Panc1 (cell line): ENCODE data around the gene SIL1. TPM values are rescaled to one million over a fixed set of nuclear protein-coding genes. Genes with fewer than 3 reads are reported as not detected.

ENCODE experiments used
- ATAC-seq: fragments of 200-7000 bp; cut with Tn5 transposase; 2 replicates; pipeline ENCODE4 v1.9.1; 2020; ENCODE audit warnings: mild to moderate bottlenecking, moderate library complexity
- BruUV-seq: library from RNA; stranded (reverse); fragments of 400-500 nt; replicated peaks from 2 replicates; lab custom pipeline; 2021; lab: Mats Ljungman, UMichigan
- CTCF ChIA-PET: fragments of 300-600 bp; sonication (Branson Sonifier 250); formaldehyde crosslinking; loops from one replicate; lab custom pipeline; 2022; ENCODE audit warnings: antibody characterized with exemption; lab: Charles Lee
- POLR2A ChIA-PET: fragments of 300-600 bp; sonication (Branson Sonifier 250); formaldehyde crosslinking; loops from one replicate; lab custom pipeline; 2022; ENCODE audit warnings: antibody characterized with exemption; lab: Charles Lee
- DNase-seq: peaks from one replicate; pipeline ENCODE4 v3.0.0-alpha.2; 2010; ENCODE audit warnings: low read depth, low spot score
- H3K27ac ChIP-seq: 2 replicates; pipeline ENCODE4 v1.5.1; 2011; ENCODE audit warnings: mild to moderate bottlenecking, low read length, inconsistent platforms
- H3K27me3 ChIP-seq: fragments of 200-500 bp; sonication (Bioruptor generic); 2 replicates; pipeline ENCODE4 v1.6.0; 2014; ENCODE audit warnings: low read length, inconsistent platforms; ENCODE audit not compliant: control insufficient read depth, insufficient read depth
- H3K36me3 ChIP-seq: fragments of 200-500 bp; sonication (Bioruptor generic); 2 replicates; pipeline ENCODE4 v1.5.1; 2014; ENCODE audit warnings: inconsistent platforms, mild to moderate bottlenecking, low read length, moderate library complexity; ENCODE audit not compliant: control insufficient read depth, insufficient read depth
- H3K4me1 ChIP-seq: 2 replicates; pipeline ENCODE4 v1.5.1; 2011; ENCODE audit warnings: inconsistent platforms, mild to moderate bottlenecking, low read length, moderate library complexity; ENCODE audit not compliant: control insufficient read depth, insufficient read depth
- H3K4me3 ChIP-seq, 2 experiments: 2 replicates each; pipeline ENCODE4 v1.5.1; 2011 to 2012; ENCODE audit warnings: low read depth in 2 of 2, low read length in 2 of 2, mild to moderate bottlenecking in 2 of 2, inconsistent platforms in 1 of 2, moderate library complexity in 1 of 2
- H3K9me3 ChIP-seq: fragments of 200-500 bp; sonication (Bioruptor generic); 2 replicates; pipeline ENCODE4 v1.5.1; 2014; ENCODE audit warnings: low read depth, mild to moderate bottlenecking, inconsistent platforms, low read length, moderate library complexity; ENCODE audit not compliant: control insufficient read depth, insufficient read depth
- POLR2AphosphoS5 ChIP-seq: IDR thresholded peaks from 2 replicates; pipeline ENCODE4 v1.6.1; 2012; ENCODE audit warnings: mild to moderate bottlenecking, low read depth, low read length, moderate library complexity
- SIN3A ChIP-seq: IDR thresholded peaks from 2 replicates; pipeline ENCODE4 v1.6.1; 2012; ENCODE audit warnings: low read depth, mild to moderate bottlenecking, low read length, moderate library complexity, borderline replicate concordance; ENCODE audit not compliant: insufficient read depth
- TCF7L2 ChIP-seq: IDR thresholded peaks from 2 replicates; pipeline ENCODE4 v1.6.1; 2011; ENCODE audit warnings: mild to moderate bottlenecking, low read depth, low read length, inconsistent platforms
- in situ Hi-C: cut with HindIII; loops from 2 replicates; pipeline ENCODE4 v1.10.0; 2016; ENCODE audit warnings: low sequenced_read_pairs, low pct_unique_long_range_greater_than_20kb
- intact Hi-C: fragments of 100-400 bp; cut with micrococcal nuclease; formaldehyde crosslinking; loops from one replicate; pipeline ENCODE4 v1.10.0; 2022; ENCODE audit not compliant: unreplicated experiment
- total RNA-seq: library from RNA; stranded (reverse); gene quantifications from one replicate; pipeline ENCODE4 v1.2.1, GENCODE V29; 2021; ENCODE audit not compliant: unreplicated experiment
- TF ChIP-seq, protein P1 (sequence below), 2 experiments: IDR thresholded peaks; 2 replicates each; pipeline ENCODE4 v1.6.1; 2011 to 2012; ENCODE audit warnings: low read depth in 2 of 2, control low read depth in 1 of 2, low read length in 1 of 2, mild to moderate bottlenecking in 1 of 2, moderate library complexity in 1 of 2; ENCODE audit not compliant: insufficient read depth in 1 of 2
- TF ChIP-seq, protein P2 (sequence below): fragments of 450-650 bp; IDR thresholded peaks from 2 replicates; pipeline ENCODE4 v1.5.1; 2017; ENCODE audit warnings: mild to moderate bottlenecking

SIL1 gene
- total RNA-seq, 1 experiment from 2014 or later = 35.4 TPM

DNA sequence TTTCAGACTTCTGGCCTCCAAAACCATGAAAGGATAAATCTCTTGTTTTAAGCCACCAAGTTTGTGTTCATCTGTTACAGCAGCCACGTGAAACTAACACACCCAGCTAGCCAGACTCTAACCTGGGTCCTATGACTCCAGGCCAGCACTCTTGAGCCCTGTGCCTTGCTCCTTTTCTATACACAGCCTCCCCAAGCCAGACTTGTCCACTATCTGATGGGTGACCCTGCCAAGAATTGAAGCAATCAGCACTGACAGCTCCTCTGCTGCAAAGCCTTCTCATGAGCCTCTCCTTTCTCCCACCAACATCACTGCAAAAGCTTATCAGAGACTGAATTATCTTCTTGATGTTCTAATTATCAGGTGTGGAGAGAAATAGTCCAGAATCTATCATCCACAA lies 41.4 kb downstream of the SIL1 start:
- DNase-seq = no peak
- H3K27me3 ChIP-seq = no peaks in the 10 kb centered on the region
- TF ChIP-seq, protein P1, sequence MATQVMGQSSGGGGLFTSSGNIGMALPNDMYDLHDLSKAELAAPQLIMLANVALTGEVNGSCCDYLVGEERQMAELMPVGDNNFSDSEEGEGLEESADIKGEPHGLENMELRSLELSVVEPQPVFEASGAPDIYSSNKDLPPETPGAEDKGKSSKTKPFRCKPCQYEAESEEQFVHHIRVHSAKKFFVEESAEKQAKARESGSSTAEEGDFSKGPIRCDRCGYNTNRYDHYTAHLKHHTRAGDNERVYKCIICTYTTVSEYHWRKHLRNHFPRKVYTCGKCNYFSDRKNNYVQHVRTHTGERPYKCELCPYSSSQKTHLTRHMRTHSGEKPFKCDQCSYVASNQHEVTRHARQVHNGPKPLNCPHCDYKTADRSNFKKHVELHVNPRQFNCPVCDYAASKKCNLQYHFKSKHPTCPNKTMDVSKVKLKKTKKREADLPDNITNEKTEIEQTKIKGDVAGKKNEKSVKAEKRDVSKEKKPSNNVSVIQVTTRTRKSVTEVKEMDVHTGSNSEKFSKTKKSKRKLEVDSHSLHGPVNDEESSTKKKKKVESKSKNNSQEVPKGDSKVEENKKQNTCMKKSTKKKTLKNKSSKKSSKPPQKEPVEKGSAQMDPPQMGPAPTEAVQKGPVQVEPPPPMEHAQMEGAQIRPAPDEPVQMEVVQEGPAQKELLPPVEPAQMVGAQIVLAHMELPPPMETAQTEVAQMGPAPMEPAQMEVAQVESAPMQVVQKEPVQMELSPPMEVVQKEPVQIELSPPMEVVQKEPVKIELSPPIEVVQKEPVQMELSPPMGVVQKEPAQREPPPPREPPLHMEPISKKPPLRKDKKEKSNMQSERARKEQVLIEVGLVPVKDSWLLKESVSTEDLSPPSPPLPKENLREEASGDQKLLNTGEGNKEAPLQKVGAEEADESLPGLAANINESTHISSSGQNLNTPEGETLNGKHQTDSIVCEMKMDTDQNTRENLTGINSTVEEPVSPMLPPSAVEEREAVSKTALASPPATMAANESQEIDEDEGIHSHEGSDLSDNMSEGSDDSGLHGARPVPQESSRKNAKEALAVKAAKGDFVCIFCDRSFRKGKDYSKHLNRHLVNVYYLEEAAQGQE (IDR thresholded peaks at IDR 0.05; ENCODE audit: insufficient read depth in 1 of 2, low read depth in 2 of 2, low read length in 1 of 2) = no peak
- TF ChIP-seq SIN3A = no peak
- no peak for TF ChIP-seq POLR2AphosphoS5
- TF ChIP-seq TCF7L2 = no peak
- TF ChIP-seq, protein P2, sequence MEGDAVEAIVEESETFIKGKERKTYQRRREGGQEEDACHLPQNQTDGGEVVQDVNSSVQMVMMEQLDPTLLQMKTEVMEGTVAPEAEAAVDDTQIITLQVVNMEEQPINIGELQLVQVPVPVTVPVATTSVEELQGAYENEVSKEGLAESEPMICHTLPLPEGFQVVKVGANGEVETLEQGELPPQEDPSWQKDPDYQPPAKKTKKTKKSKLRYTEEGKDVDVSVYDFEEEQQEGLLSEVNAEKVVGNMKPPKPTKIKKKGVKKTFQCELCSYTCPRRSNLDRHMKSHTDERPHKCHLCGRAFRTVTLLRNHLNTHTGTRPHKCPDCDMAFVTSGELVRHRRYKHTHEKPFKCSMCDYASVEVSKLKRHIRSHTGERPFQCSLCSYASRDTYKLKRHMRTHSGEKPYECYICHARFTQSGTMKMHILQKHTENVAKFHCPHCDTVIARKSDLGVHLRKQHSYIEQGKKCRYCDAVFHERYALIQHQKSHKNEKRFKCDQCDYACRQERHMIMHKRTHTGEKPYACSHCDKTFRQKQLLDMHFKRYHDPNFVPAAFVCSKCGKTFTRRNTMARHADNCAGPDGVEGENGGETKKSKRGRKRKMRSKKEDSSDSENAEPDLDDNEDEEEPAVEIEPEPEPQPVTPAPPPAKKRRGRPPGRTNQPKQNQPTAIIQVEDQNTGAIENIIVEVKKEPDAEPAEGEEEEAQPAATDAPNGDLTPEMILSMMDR = no peak
- no peaks in the 10 kb centered on the region for H3K4me1 ChIP-seq
- ATAC-seq = no peak
- H3K36me3 ChIP-seq = no peaks in the 10 kb centered on the region
- no peaks in the 10 kb centered on the region; the same call in 1 of the 2 replicates for H3K9me3 ChIP-seq
- ChIA-PET CTCF (no interaction called here), POLR2A (no interaction called here)
- no peak overlapping the region for H3K4me3 ChIP-seq
- in situ Hi-C loops = no loop called here
- BruUV-seq = no TSS peak
- intact Hi-C loops = no loop called here
- no peak overlapping the region for H3K27ac ChIP-seq

DNA sequence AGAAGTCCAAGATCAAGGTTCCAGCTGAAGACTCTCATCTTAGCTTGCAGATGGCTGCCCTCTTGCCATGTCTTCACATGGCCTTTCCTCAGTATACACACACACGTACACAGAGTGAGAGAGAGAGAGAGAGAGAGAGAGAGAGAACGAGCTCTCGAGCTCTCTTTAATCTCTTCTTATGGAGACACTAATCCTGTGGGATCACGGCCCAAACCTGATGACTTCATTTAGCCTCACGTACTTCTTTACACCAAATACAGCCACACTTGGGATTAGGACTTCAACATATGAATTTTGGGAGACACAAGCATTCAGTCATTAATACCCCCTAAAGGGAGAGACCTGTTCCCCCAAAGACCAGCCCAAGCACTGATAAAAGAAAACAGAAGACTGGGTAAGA lies 42.8 kb downstream of the SIL1 start:
- CTCF ChIA-PET = no interaction called here

More for the DNA sequence above, 42.8 kb downstream of the SIL1 start:
- no peaks in the 10 kb centered on the region for H3K4me1 ChIP-seq
- no peaks in the 10 kb centered on the region for H3K36me3 ChIP-seq
- in situ Hi-C loops (no loop called here), intact Hi-C loops (no loop called here)
- DNase-seq (no peak), ATAC-seq (no peak)
- no peaks in the 10 kb centered on the region; the same call in 1 of the 2 replicates for H3K9me3 ChIP-seq
- POLR2A ChIA-PET = no interaction called here
- TF ChIP-seq POLR2AphosphoS5 (no peak), TCF7L2 (no peak), SIN3A (no peak)
- TF ChIP-seq, protein P2 = no peak
- TF ChIP-seq, protein P1 (IDR thresholded peaks at IDR 0.05; ENCODE audit: insufficient read depth in 1 of 2, low read depth in 2 of 2, low read length in 1 of 2) = no peak
- no peak overlapping the region for H3K4me3 ChIP-seq
- no TSS peak for BruUV-seq
- no peak overlapping the region for H3K27ac ChIP-seq
- H3K27me3 ChIP-seq = no peaks in the 10 kb centered on the region
